Keratinocyte (primary cell): ENCODE results near the gene CHCHD6. TPM values are rescaled to one million over a fixed set of nuclear protein-coding genes. Genes with fewer than 3 reads are reported as not detected.

ENCODE experiments used
- DNase-seq: peaks from one replicate; pipeline ENCODE4 v3.0.0-alpha.2; 2011; ENCODE audit warnings: low read depth, missing footprints, low spot score
- FAIRE-seq: peaks from 2 replicates; lab custom pipeline; 2011; peaks lifted over from hg19 to GRCh38; lab: Jason Lieb, UNC
- H2AFZ ChIP-seq: 2 replicates; pipeline ENCODE4 v1.6.0; 2012; ENCODE audit warnings: low read length, control low read depth, inconsistent platforms; ENCODE audit not compliant: control insufficient read depth
- H3K27ac ChIP-seq: 2 replicates; pipeline ENCODE4 v1.5.1; 2011; ENCODE audit warnings: low read length; ENCODE audit not compliant: control insufficient read depth, insufficient read depth
- H3K27me3 ChIP-seq: 3 replicates; pipeline ENCODE4 v1.6.0; 2011; ENCODE audit warnings: low read length; ENCODE audit not compliant: control insufficient read depth, insufficient read depth; ENCODE audit errors: extremely low read depth
- H3K36me3 ChIP-seq, 2 experiments: 2 replicates in 1 of 2; 3 replicates in 1 of 2; pipeline ENCODE4 v1.5.1; 2011; ENCODE audit warnings: low read length in 2 of 2, mild to moderate bottlenecking in 1 of 2; ENCODE audit not compliant: control insufficient read depth in 2 of 2, insufficient read depth in 2 of 2; ENCODE audit errors: extremely low read depth in 1 of 2
- H3K4me1 ChIP-seq: 3 replicates; pipeline ENCODE4 v1.5.1; 2011; ENCODE audit warnings: low read length; ENCODE audit not compliant: control insufficient read depth, insufficient read depth; ENCODE audit errors: extremely low read depth
- H3K4me2 ChIP-seq: 3 replicates; pipeline ENCODE4 v1.6.0; 2011; ENCODE audit warnings: low read depth, low read length; ENCODE audit not compliant: control insufficient read depth, insufficient read depth; ENCODE audit errors: extremely low read depth
- H3K4me3 ChIP-seq, 3 experiments: fragments of 200-600 bp in 1 of 3; sonication (generic) in 1 of 3; 2 replicates in 2 of 3; 3 replicates in 1 of 3; pipeline ENCODE4 v1.5.1; 2011 to 2016; ENCODE audit warnings: low read length in 3 of 3, mild to moderate bottlenecking in 3 of 3, control low read depth in 2 of 3, inconsistent platforms in 1 of 3, low read depth in 1 of 3, mixed read lengths in 1 of 3, mixed run types in 1 of 3, moderate library complexity in 1 of 3; ENCODE audit not compliant: control insufficient read depth in 2 of 3, insufficient read depth in 2 of 3; ENCODE audit errors: extremely low read depth in 1 of 3
- H3K79me2 ChIP-seq: 2 replicates; pipeline ENCODE4 v1.6.0; 2012; ENCODE audit warnings: low read length; ENCODE audit not compliant: control insufficient read depth, insufficient read depth
- H3K9ac ChIP-seq: 3 replicates; pipeline ENCODE4 v1.6.0; 2011; ENCODE audit warnings: low read length; ENCODE audit not compliant: control insufficient read depth, insufficient read depth; ENCODE audit errors: extremely low read depth
- H3K9me1 ChIP-seq: 3 replicates; pipeline ENCODE4 v1.6.0; 2011; ENCODE audit warnings: low read length; ENCODE audit not compliant: control insufficient read depth, insufficient read depth; ENCODE audit errors: extremely low read depth
- H3K9me3 ChIP-seq: 2 replicates; pipeline ENCODE4 v1.5.1; 2012; ENCODE audit warnings: low read depth, low read length; ENCODE audit not compliant: control insufficient read depth
- H4K20me1 ChIP-seq: 3 replicates; pipeline ENCODE4 v1.6.0; 2011; ENCODE audit warnings: low read length; ENCODE audit not compliant: control insufficient read depth, insufficient read depth; ENCODE audit errors: extremely low read depth
- CTCF ChIP-seq, 3 experiments: IDR thresholded peaks in 1 of 3; conservative IDR thresholded peaks in 1 of 3; optimal IDR thresholded peaks in 1 of 3; 2 replicates in 2 of 3; 3 replicates in 1 of 3; pipeline versions ENCODE3 to v1.5.1; 2011; ENCODE audit warnings: low read length in 3 of 3, mild to moderate bottlenecking in 3 of 3, moderate library complexity in 2 of 3, control low read depth in 1 of 3, inconsistent platforms in 1 of 3; ENCODE audit not compliant: insufficient read depth in 2 of 3; ENCODE audit errors: extremely low read depth in 1 of 3
- EZH2 ChIP-seq: IDR thresholded peaks from one replicate; pipeline ENCODE4 v1.6.1; 2012; ENCODE audit warnings: inconsistent platforms, mild to moderate bottlenecking, low read length, moderate library complexity
- dilution Hi-C: fragments of 300-500 bp; cut with MboI; formaldehyde crosslinking; loops from one replicate; pipeline ENCODE4 v1.7.0; 2020; ENCODE audit warnings: low sequenced_read_pairs; ENCODE audit not compliant: extremely low pct_ligation_motif_present
- polyA plus RNA-seq, 5 experiments: library from polyadenylated mRNA; depleted of rRNA in 3 of 5; stranded (reverse) in 3 of 5; stranded (forward) in 1 of 5; unstranded in 1 of 5; fragments of >200 nt; gene quantifications; 1 replicate in 1 of 5; 2 replicates in 3 of 5; 3 replicates in 1 of 5; pipeline versions ENCODE4 v1.2.1 to v1.2.3, GENCODE V29; 2011 to 2012; ENCODE audit warnings: missing spikeins in 2 of 5, low read depth in 1 of 5, low replicate concordance in 1 of 5

Gene CHCHD6
- polyA plus RNA-seq, 1 donor (not counting 4 experiments of a cell fraction or from before 2014, with no cell fraction given), result 21.7 TPM

GRCh38 chr3:126992776-126993175 is 288.7 kb downstream of the CHCHD6 start:
- Histone ChIP-seq H3K27me3 (no peaks in the 10 kb centered on the region), H3K9me1 (no peaks in the 10 kb centered on the region), H3K36me3 (peaks cover 30 to 55% of the 10 kb centered on the region in 2 experiments), H3K9me3 (no peaks in the 10 kb centered on the region), H3K4me3 (no peak overlapping the region), H2AFZ (no peak overlapping the region), H3K4me1 (no peaks in the 10 kb centered on the region), H4K20me1 (peaks cover 57% of the 10 kb centered on the region), H3K4me2 (no peak overlapping the region), H3K79me2 (peaks cover 100% of the 10 kb centered on the region), H3K27ac (no peak overlapping the region), H3K9ac (no peak overlapping the region)
- FAIRE-seq (no peak), DNase-seq (no peak)
- dilution Hi-C loops, result no loop called here
- no peak for TF ChIP-seq CTCF (optimal IDR thresholded peaks at IDR 0.05 in 1 of 3, IDR thresholded peaks at IDR 0.05 in 1 of 3, conservative IDR thresholded peaks at IDR 0.05 in 1 of 3; ENCODE audit: extremely low read depth in 1 of 3, insufficient read depth in 2 of 3, low read length in 3 of 3)
- no peak for TF ChIP-seq EZH2

- no peak for TF ChIP-seq EZH2
- Histone ChIP-seq H3K27me3 (no peaks in the 10 kb centered on the region), H3K9me1 (peaks cover 3% of the 10 kb centered on the region), H4K20me1 (peaks cover 61% of the 10 kb centered on the region), H3K27ac (no peak overlapping the region), H3K9ac (no peak overlapping the region), H3K4me2 (no peak overlapping the region), H3K4me3 (no peak overlapping the region), H3K36me3 (peaks cover 30 to 56% of the 10 kb centered on the region in 2 experiments), H3K4me1 (peaks cover 6% of the 10 kb centered on the region), H3K9me3 (no peaks in the 10 kb centered on the region), H2AFZ (no peak overlapping the region), H3K79me2 (peaks cover 100% of the 10 kb centered on the region)
- FAIRE-seq, result no peak
- dilution Hi-C loops, result no loop called here
- DNase-seq, result no peak
Measured at GRCh38 chr3:126993436-126993835, 289.4 kb downstream of the CHCHD6 start.

GRCh38 chr3:126994661-126995245 is 290.7 kb downstream of the CHCHD6 start:
- dilution Hi-C loops, result no loop called here
- no peak overlapping the region for H3K4me2 ChIP-seq
- FAIRE-seq (no peak), DNase-seq (no peak)
- no peak overlapping the region for H3K9ac ChIP-seq
- H3K27ac ChIP-seq, result no peak overlapping the region
- no peak for TF ChIP-seq CTCF (optimal IDR thresholded peaks at IDR 0.05 in 1 of 3, IDR thresholded peaks at IDR 0.05 in 1 of 3, conservative IDR thresholded peaks at IDR 0.05 in 1 of 3; ENCODE audit: extremely low read depth in 1 of 3, insufficient read depth in 2 of 3, low read length in 3 of 3)
- no peak for TF ChIP-seq EZH2
- no peaks in the 10 kb centered on the region for H3K9me3 ChIP-seq
- H3K79me2 ChIP-seq, result peaks cover 100% of the 10 kb centered on the region
- H3K9me1 ChIP-seq, result peaks cover 3% of the 10 kb centered on the region
- no peak overlapping the region for H3K4me3 ChIP-seq
- H3K4me1 ChIP-seq, result peaks cover 8% of the 10 kb centered on the region
- H3K27me3 ChIP-seq, result no peaks in the 10 kb centered on the region
- H4K20me1 ChIP-seq, result peaks cover 69% of the 10 kb centered on the region
- no peak overlapping the region for H2AFZ ChIP-seq
- peaks cover 29 to 46% of the 10 kb centered on the region in 2 experiments for H3K36me3 ChIP-seq
